ENCODE data around the gene MAPRE2. TPM values are rescaled to one million over a fixed set of nuclear protein-coding genes. Genes with fewer than 3 reads are reported as not detected.
A peak's percentile ranks its signal among the peaks of the same experiment; 100 is the strongest.

The MAPRE2 gene
- total RNA-seq, 2 donors from 2014 or later = 11.7 to 11.9 TPM

GRCh38 chr18:35026407-35027061 is 14.7 kb upstream of the MAPRE2 start:
- TF ChIP-seq CTCF (IDR thresholded peaks at IDR 0.05) = no peak
- no peak for TF ChIP-seq POLR2A (IDR thresholded peaks at IDR 0.05)
- H3K27ac ChIP-seq = no peak overlapping the region
- intact Hi-C loops (cut with DNase I) = no loop called here

GRCh38 chr18:35027206-35027605 is 14.0 kb upstream of the MAPRE2 start:
- Histone ChIP-seq H3K4me1 (peaks cover 15% of the 10 kb centered on the region), H3K36me3 (replicated peaks in 1 of 2; ENCODE audit: insufficient read depth in 1 of 2, low read depth in 2 of 2) (no peaks in the 10 kb centered on the region), H3K9me3 (no peaks in the 10 kb centered on the region), H3K4me3 (no peak overlapping the region), H3K27ac (no peak overlapping the region), H3K27me3 (no peaks in the 10 kb centered on the region)
- ATAC-seq = no peak
- DNase-seq = no peak
- no peak for TF ChIP-seq CTCF (IDR thresholded peaks at IDR 0.05)
- WGBS, 2 donors = 90 to 94% methylated on average over 1 of the region's 1 CpG
- intact Hi-C loops (cut with DNase I) = no loop called here

More at GRCh38 chr18:35026407-35027061, 14.7 kb upstream of the MAPRE2 start:
- ATAC-seq (no peak), DNase-seq (no peak)
- Histone ChIP-seq H3K27me3 (no peaks in the 10 kb centered on the region), H3K9me3 (no peaks in the 10 kb centered on the region), H3K36me3 (replicated peaks in 1 of 2; ENCODE audit: insufficient read depth in 1 of 2, low read depth in 2 of 2) (no peaks in the 10 kb centered on the region), H3K4me3 (no peak overlapping the region), H3K4me1 (peaks cover 15% of the 10 kb centered on the region)
- 87 to 93% methylated on average over 5 of the region's 5 CpGs for WGBS, 2 donors

- no peak overlapping the region for H3K4me3 ChIP-seq
- no peaks in the 10 kb centered on the region for H3K9me3 ChIP-seq
- H3K27ac ChIP-seq = no peak overlapping the region
- DNase-seq = no peak
- no peak for ATAC-seq
- 80 to 82% methylated on average over 2 of the region's 2 CpGs for WGBS, 2 donors
- peaks cover 15% of the 10 kb centered on the region for H3K4me1 ChIP-seq
- TF ChIP-seq POLR2A (IDR thresholded peaks at IDR 0.05) = no peak
- TF ChIP-seq CTCF (IDR thresholded peaks at IDR 0.05) = no peak
- H3K36me3 ChIP-seq (replicated peaks in 1 of 2; ENCODE audit: insufficient read depth in 1 of 2, low read depth in 2 of 2) = no peaks in the 10 kb centered on the region
- no peaks in the 10 kb centered on the region for H3K27me3 ChIP-seq
- intact Hi-C loops (cut with DNase I) = no loop called here
Observed at GRCh38 chr18:35028536-35028935, 12.7 kb upstream of the MAPRE2 start.

GRCh38 chr18:35029103-35029502 is 12.1 kb upstream of the MAPRE2 start:
- ATAC-seq = no peak
- DNase-seq = no peak
- Histone ChIP-seq H3K27ac (no peak overlapping the region), H3K4me3 (no peak overlapping the region), H3K27me3 (no peaks in the 10 kb centered on the region), H3K9me3 (no peaks in the 10 kb centered on the region), H3K4me1 (peaks cover 15% of the 10 kb centered on the region), H3K36me3 (replicated peaks in 1 of 2; ENCODE audit: insufficient read depth in 1 of 2, low read depth in 2 of 2) (no peaks in the 10 kb centered on the region)
- WGBS, 2 donors = 85 to 92% methylated on average over 4 of the region's 4 CpGs
- TF ChIP-seq CTCF (IDR thresholded peaks at IDR 0.05) (no peak), POLR2A (IDR thresholded peaks at IDR 0.05) (no peak)
- intact Hi-C loops (cut with DNase I) = no loop called here

- ATAC-seq = no peak
- intact Hi-C loops (cut with DNase I) = no loop called here
- H3K9me3 ChIP-seq = no peaks in the 10 kb centered on the region
- no peak overlapping the region for H3K4me3 ChIP-seq
- H3K4me1 ChIP-seq = peaks cover 10% of the 10 kb centered on the region
- H3K27ac ChIP-seq = peak overlapping the region in 1 of 4 donors; percentile 34
- no peak for DNase-seq
- 34 to 44% methylated on average over 3 of the region's 3 CpGs for WGBS, 2 donors
- TF ChIP-seq POLR2A (IDR thresholded peaks at IDR 0.05) (no peak), CTCF (IDR thresholded peaks at IDR 0.05) (peak in 2 of 7 experiments; percentile 24 to 27)
- H3K27me3 ChIP-seq = no peaks in the 10 kb centered on the region
- H3K36me3 ChIP-seq (replicated peaks in 1 of 2; ENCODE audit: insufficient read depth in 1 of 2, low read depth in 2 of 2) = no peaks in the 10 kb centered on the region
Observed at GRCh38 chr18:35029770-35030169, 11.4 kb upstream of the MAPRE2 start.
